ENCODE data around the gene ARHGAP11A. TPM values are rescaled to one million over a fixed set of nuclear protein-coding genes. Genes with fewer than 3 reads are reported as not detected.

Gene ARHGAP11A
- total and polyA plus RNA-seq, 2 experiments from 2014 or later = 5.1 to 44.6 TPM

DNA sequence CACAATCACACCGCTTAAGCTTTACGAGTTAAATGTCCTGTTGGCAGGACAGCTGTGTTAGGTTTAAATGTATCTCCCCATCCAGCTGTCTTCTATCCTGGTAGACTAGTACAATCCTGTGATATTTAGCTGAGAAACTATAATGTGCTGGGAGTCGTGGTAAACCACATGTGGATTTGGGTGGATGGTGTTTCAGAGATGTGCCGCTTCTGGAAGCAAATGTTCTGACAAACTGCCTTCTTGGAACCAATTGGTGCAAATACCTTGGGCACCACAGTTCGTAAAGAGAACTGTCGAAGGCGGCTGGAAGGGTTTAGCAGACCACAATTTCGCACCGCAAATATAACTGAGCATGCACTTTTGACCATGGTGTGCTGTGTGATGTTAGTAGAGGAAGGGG, 41.2 kb downstream of the ARHGAP11A start:
- no peaks in the 10 kb centered on the region for H3K36me3 ChIP-seq
- no peak overlapping the region for H3K27ac ChIP-seq
- peaks cover 3% of the 10 kb centered on the region for H3K9me3 ChIP-seq (ENCODE audit: low read depth)
- no peak for DNase-seq (ENCODE audit: low read depth in 1 of 2, low spot score in 1 of 2)
- no peaks in the 10 kb centered on the region for H3K4me1 ChIP-seq (ENCODE audit: low read depth)
- H3K27me3 ChIP-seq = no peaks in the 10 kb centered on the region
- TF ChIP-seq, protein P1, sequence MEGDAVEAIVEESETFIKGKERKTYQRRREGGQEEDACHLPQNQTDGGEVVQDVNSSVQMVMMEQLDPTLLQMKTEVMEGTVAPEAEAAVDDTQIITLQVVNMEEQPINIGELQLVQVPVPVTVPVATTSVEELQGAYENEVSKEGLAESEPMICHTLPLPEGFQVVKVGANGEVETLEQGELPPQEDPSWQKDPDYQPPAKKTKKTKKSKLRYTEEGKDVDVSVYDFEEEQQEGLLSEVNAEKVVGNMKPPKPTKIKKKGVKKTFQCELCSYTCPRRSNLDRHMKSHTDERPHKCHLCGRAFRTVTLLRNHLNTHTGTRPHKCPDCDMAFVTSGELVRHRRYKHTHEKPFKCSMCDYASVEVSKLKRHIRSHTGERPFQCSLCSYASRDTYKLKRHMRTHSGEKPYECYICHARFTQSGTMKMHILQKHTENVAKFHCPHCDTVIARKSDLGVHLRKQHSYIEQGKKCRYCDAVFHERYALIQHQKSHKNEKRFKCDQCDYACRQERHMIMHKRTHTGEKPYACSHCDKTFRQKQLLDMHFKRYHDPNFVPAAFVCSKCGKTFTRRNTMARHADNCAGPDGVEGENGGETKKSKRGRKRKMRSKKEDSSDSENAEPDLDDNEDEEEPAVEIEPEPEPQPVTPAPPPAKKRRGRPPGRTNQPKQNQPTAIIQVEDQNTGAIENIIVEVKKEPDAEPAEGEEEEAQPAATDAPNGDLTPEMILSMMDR (IDR thresholded peaks at IDR 0.05; ENCODE audit: low read depth, low read length) = no peak
- no peak overlapping the region for H3K4me3 ChIP-seq

DNA sequence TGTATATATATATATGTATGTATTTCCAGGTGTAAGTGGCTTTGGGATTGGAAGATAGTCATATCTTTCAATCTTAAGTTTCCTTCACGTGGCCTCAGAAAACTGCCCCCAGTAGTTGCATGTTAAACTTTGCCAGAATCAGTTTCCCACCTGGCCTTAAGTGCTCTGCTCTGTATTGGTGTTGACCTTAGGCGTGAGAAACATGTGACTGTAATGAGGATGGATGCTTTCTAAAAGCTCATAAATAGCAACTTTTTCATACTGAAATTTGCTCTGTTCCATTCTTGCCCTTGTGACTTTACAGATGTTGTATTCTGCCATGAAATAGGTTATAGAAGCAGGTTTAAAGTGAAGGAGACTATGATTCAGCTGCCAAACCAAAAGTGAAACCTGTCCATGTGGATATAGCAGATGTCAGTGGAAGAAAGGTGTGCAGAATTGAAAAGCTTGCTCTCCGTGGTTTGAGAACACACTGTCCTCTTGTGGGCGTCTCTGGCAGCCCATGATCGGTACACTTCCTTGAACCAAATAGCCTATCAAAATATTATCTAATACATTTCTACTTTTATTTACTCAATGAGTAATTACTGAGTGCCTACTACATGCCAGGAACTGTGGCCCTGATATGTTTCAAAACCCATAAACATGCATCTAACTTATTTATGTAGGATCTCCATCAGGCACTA, 42.0 kb downstream of the ARHGAP11A start:
- DNase-seq (ENCODE audit: low read depth in 1 of 2, low spot score in 1 of 2) = no peak
- Histone ChIP-seq H3K27ac (no peak overlapping the region), H3K27me3 (no peaks in the 10 kb centered on the region), H3K36me3 (no peaks in the 10 kb centered on the region), H3K4me3 (no peak overlapping the region), H3K9me3 (ENCODE audit: low read depth) (peaks cover 3% of the 10 kb centered on the region), H3K4me1 (ENCODE audit: low read depth) (no peaks in the 10 kb centered on the region)
- TF ChIP-seq, protein P1 (IDR thresholded peaks at IDR 0.05; ENCODE audit: low read depth, low read length) = no peak

GRCh38 chr15:32657941-32658340, 42.6 kb downstream of the ARHGAP11A start:
- H3K4me3 ChIP-seq = no peak overlapping the region
- peaks cover 3% of the 10 kb centered on the region for H3K9me3 ChIP-seq (ENCODE audit: low read depth)
- DNase-seq (ENCODE audit: low read depth in 1 of 2, low spot score in 1 of 2) = no peak
- TF ChIP-seq, protein P1 (IDR thresholded peaks at IDR 0.05; ENCODE audit: low read depth, low read length) = no peak
- H3K27ac ChIP-seq = no peak overlapping the region
- H3K27me3 ChIP-seq = no peaks in the 10 kb centered on the region
- H3K4me1 ChIP-seq (ENCODE audit: low read depth) = no peaks in the 10 kb centered on the region
- no peaks in the 10 kb centered on the region for H3K36me3 ChIP-seq

- no peaks in the 10 kb centered on the region for H3K27me3 ChIP-seq
- no peak overlapping the region for H3K4me3 ChIP-seq
- H3K9me3 ChIP-seq (ENCODE audit: low read depth) = peaks cover 3% of the 10 kb centered on the region
- no peaks in the 10 kb centered on the region for H3K4me1 ChIP-seq (ENCODE audit: low read depth)
- H3K27ac ChIP-seq = no peak overlapping the region
- no peak for DNase-seq (ENCODE audit: low read depth in 1 of 2, low spot score in 1 of 2)
- H3K36me3 ChIP-seq = no peaks in the 10 kb centered on the region
- TF ChIP-seq, protein P1 (IDR thresholded peaks at IDR 0.05; ENCODE audit: low read depth, low read length) = no peak
Measured at GRCh38 chr15:32659340-32660155, 44.2 kb downstream of the ARHGAP11A start.

GRCh38 chr15:32663671-32664070, 48.4 kb downstream of the ARHGAP11A start:
- Histone ChIP-seq H3K4me3 (no peak overlapping the region), H3K27ac (no peak overlapping the region), H3K9me3 (ENCODE audit: low read depth) (no peaks in the 10 kb centered on the region), H3K27me3 (no peaks in the 10 kb centered on the region), H3K4me1 (ENCODE audit: low read depth) (no peaks in the 10 kb centered on the region), H3K36me3 (no peaks in the 10 kb centered on the region)
- no peak for DNase-seq (ENCODE audit: low read depth in 1 of 2, low spot score in 1 of 2)
- TF ChIP-seq, protein P1 (IDR thresholded peaks at IDR 0.05; ENCODE audit: low read depth, low read length) = no peak

Measured in cardiac muscle cell (in vitro differentiated cells and primary cell).